Measurements from ENCODE around the gene RPS6KC1. TPM values are rescaled to one million over a fixed set of nuclear protein-coding genes. Genes with fewer than 3 reads are reported as not detected.

Gene RPS6KC1
- polyA plus RNA-seq, 3 donors, result 8.9 to 16.0 (median 11.4) TPM

- 100% methylated on average over 6 of the region's 9 CpGs for WGBS (ENCODE audit: insufficient coverage)
- H3K9ac ChIP-seq (ENCODE audit: insufficient read depth, low read length, poor library complexity, severe bottlenecking), result no peak overlapping the region
- no peak for TF ChIP-seq CTCF (IDR thresholded peaks at IDR 0.05)
- Mint-ChIP-seq H3K9me3 (no peaks in the 10 kb centered on the region), H3K4me3 (no peak overlapping the region), H3K27ac (no peak overlapping the region), H3K36me3 (peaks cover 7 to 10% of the 10 kb centered on the region in 2 donors), H3K4me1 (peaks cover 16% of the 10 kb centered on the region), H3K27me3 (ENCODE audit: low read depth in 3 of 3) (no peaks in the 10 kb centered on the region)
- no peak for DNase-seq
- peaks cover 0 to 7% of the 10 kb centered on the region in 2 donors for H3K36me3 ChIP-seq (replicated peaks in 1 of 2; ENCODE audit: control insufficient read depth in 1 of 2, insufficient read depth in 2 of 2, low read length in 2 of 2)
- H2AFZ ChIP-seq (ENCODE audit: insufficient read depth, low read depth, low read length, poor library complexity, severe bottlenecking), result peak overlapping the region; percentile 31
- no peaks in the 10 kb centered on the region for H3K9me3 ChIP-seq (replicated peaks in 1 of 2; ENCODE audit: control insufficient read depth in 1 of 2, insufficient read depth in 1 of 2, low read length in 2 of 2)
- no peak overlapping the region for H3K4me3 ChIP-seq (replicated peaks in 1 of 3; ENCODE audit: low read depth in 2 of 3, low read length in 3 of 3)
- H3K4me1 ChIP-seq (ENCODE audit: control insufficient read depth in 1 of 2, insufficient read depth in 2 of 2, low read length in 2 of 2), result peaks cover 17 to 20% of the 10 kb centered on the region in 2 donors
- intact Hi-C loops (cut with micrococcal nuclease), result loop anchor here in 1 of 2 donors (5.0 to 10.0 kb wide), 3 partner anchors 35 to 223 kb away; partner anchors contain the start of genes FLVCR1, NSL1, RPS6KC1 and TATDN3
- no peak overlapping the region for H3K27ac ChIP-seq (ENCODE audit: low read depth in 1 of 2, low read length in 2 of 2)
- H3K27me3 ChIP-seq (ENCODE audit: control insufficient read depth in 2 of 2, insufficient read depth in 2 of 2, low read length in 2 of 2), result no peaks in the 10 kb centered on the region
- H4K20me1 ChIP-seq (ENCODE audit: insufficient read depth, low read length), result no peaks in the 10 kb centered on the region
- H3K4me2 ChIP-seq (replicated peaks; ENCODE audit: extremely low read depth, low read length, poor library complexity, severe bottlenecking), result no peak overlapping the region
- H3K79me2 ChIP-seq (ENCODE audit: insufficient read depth, low read length), result peaks cover 26% of the 10 kb centered on the region
Observed at GRCh38 chr1:213017447-213018273, 33.4 kb upstream of the RPS6KC1 start.

- Histone ChIP-seq H3K27ac (ENCODE audit: low read depth in 1 of 2, low read length in 2 of 2) (no peak overlapping the region), H3K4me2 (replicated peaks; ENCODE audit: extremely low read depth, low read length, poor library complexity, severe bottlenecking) (no peak overlapping the region), H4K20me1 (ENCODE audit: insufficient read depth, low read length) (no peaks in the 10 kb centered on the region), H3K4me3 (replicated peaks in 1 of 3; ENCODE audit: low read depth in 2 of 3, low read length in 3 of 3) (no peak overlapping the region), H3K27me3 (ENCODE audit: control insufficient read depth in 2 of 2, insufficient read depth in 2 of 2, low read length in 2 of 2) (no peaks in the 10 kb centered on the region), H2AFZ (ENCODE audit: insufficient read depth, low read depth, low read length, poor library complexity, severe bottlenecking) (no peak overlapping the region), H3K9me3 (replicated peaks in 1 of 2; ENCODE audit: control insufficient read depth in 1 of 2, insufficient read depth in 1 of 2, low read length in 2 of 2) (no peaks in the 10 kb centered on the region), H3K4me1 (ENCODE audit: control insufficient read depth in 1 of 2, insufficient read depth in 2 of 2, low read length in 2 of 2) (peaks cover 11 to 13% of the 10 kb centered on the region in 2 donors), H3K9ac (ENCODE audit: insufficient read depth, low read length, poor library complexity, severe bottlenecking) (no peak overlapping the region), H3K79me2 (ENCODE audit: insufficient read depth, low read length) (peaks cover 8% of the 10 kb centered on the region), H3K36me3 (replicated peaks in 1 of 2; ENCODE audit: control insufficient read depth in 1 of 2, insufficient read depth in 2 of 2, low read length in 2 of 2) (no peaks in the 10 kb centered on the region)
- Mint-ChIP-seq H3K27me3 (ENCODE audit: low read depth in 3 of 3) (no peaks in the 10 kb centered on the region), H3K4me3 (peak overlapping the region in 1 of 2 donors; percentile 6), H3K36me3 (no peaks in the 10 kb centered on the region), H3K27ac (no peak overlapping the region), H3K9me3 (no peaks in the 10 kb centered on the region), H3K4me1 (peaks cover 7% of the 10 kb centered on the region)
- intact Hi-C loops (cut with micrococcal nuclease), result loop anchor here in 1 of 2 donors (5.0 to 10.0 kb wide), 3 partner anchors 33 to 225 kb away; partner anchors contain the start of genes FLVCR1, NSL1, RPS6KC1 and TATDN3
- DNase-seq, result no peak
- no peak for TF ChIP-seq CTCF (IDR thresholded peaks at IDR 0.05)
- WGBS (ENCODE audit: insufficient coverage), result no CpG with 5 or more reads among the region's 4 CpGs
Observed at GRCh38 chr1:213019450-213019849, 31.6 kb upstream of the RPS6KC1 start.
